GM19240 (cell line): ENCODE measurements around the gene OR1J1.
A peak's percentile ranks its signal among the peaks of the same experiment; 100 is the strongest.

Experiments used
- DNase-seq: peaks from one replicate; pipeline ENCODE4 v3.0.0; 2011; ENCODE audit warnings: low spot score; ENCODE audit not compliant: insufficient read length

The OR1J1 gene, protein sequence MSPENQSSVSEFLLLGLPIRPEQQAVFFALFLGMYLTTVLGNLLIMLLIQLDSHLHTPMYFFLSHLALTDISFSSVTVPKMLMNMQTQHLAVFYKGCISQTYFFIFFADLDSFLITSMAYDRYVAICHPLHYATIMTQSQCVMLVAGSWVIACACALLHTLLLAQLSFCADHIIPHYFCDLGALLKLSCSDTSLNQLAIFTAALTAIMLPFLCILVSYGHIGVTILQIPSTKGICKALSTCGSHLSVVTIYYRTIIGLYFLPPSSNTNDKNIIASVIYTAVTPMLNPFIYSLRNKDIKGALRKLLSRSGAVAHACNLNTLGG

DNA sequence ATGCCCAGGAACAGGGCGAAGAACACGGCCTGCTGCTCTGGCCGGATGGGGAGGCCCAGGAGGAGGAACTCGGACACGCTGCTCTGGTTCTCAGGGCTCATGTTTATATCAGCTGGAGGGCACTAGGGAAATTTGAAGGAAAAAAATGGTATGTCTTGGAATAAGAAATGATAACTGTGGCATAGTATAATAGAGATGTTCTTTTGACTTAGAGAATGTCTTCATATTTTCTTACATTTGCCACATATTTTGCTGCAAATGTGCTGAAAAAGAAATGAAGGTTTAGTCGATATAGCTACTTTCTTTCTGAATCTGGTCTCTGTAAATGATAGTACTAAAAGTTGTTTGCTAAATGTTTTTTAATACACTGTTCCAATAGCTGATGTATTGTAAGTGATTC is at the start of gene OR1J1:
Gene OR1J1, minus strand, starts transcription at position 101 of the 400 bp plus-strand sequence. Its CDS starts 0 bp downstream, at position 101.
- DNase-seq: no peak

DNA sequence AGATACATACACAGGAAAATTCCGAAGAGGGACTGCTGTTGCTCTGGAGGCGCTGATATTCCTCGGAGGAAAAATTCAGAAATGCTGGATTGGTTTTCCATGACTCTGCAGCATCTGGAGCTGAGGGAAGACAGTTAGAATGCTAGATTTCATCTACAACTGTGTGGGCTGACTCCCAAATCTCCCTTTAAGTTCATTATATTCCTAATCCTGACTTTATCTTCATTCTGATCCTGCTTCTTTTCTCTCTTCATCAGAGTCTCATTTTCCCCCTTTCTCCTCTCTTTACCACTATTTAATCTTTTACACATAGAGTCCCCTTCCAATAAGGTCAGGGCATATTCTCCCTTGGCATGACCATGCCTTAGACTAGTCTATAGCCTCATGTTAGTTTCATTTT is 49.5 kb upstream of the OR1J1 start, which contains the start of gene OR1N1:
Gene OR1N1, minus strand, starts transcription at position 101 of the 400 bp plus-strand sequence. Its CDS starts 0 bp downstream, at position 101.
- no peak for DNase-seq

DNA sequence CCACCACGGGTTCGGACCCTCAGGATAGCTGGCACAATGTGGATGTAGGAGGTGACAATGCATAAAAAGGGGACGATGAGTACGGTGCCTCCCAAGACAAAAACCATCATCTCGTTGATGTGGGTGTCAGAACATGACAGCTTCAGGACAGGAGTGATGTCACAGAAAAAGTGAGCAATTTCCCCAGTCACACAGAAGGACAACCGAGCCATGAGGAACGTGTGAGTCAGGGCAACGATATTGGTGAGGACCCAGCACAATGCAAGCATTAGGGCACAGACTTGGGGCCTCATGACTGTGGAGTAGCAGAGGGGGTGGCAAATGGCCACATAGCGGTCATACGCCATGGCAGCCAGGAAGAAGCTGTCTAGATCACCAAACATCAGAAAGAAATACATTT is 48.9 kb upstream of the OR1J1 start:
- DNase-seq: no peak

DNA sequence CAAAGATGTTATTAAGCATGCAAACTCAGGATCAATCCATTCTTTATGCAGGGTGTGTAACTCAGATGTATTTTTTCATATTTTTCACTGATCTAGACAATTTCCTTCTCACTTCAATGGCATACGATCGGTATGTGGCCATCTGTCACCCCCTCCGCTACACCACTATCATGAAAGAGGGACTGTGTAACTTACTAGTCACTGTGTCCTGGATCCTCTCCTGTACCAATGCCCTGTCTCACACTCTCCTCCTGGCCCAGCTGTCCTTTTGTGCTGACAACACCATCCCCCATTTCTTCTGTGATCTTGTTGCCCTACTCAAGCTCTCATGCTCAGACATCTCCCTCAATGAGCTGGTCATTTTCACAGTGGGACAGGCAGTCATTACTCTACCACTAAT is 41.6 kb upstream of the OR1J1 start:
- DNase-seq: no peak

DNA sequence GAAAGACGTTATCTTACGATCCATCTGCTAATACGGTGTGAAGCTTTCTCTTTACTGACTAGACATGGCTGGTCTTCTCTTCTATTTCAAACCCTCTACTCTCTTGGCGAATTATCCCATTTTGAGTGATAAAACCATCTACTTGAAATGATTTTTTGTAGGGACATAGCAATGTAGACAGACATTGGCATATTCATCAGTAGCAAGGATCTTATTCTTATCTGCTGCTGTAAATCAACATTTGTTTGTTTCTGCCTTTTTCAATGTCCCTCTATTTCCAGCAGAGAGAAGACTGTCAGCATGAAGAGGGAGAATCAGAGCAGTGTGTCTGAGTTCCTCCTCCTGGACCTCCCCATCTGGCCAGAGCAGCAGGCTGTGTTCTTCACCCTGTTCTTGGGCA is 41.1 kb upstream of the OR1J1 start, which contains the start of gene OR1J4:
Gene OR1J4, plus strand, starts transcription at position 301 of the 400 bp plus-strand sequence. Its CDS starts 0 bp downstream, at position 301.
- no peak for DNase-seq

DNA sequence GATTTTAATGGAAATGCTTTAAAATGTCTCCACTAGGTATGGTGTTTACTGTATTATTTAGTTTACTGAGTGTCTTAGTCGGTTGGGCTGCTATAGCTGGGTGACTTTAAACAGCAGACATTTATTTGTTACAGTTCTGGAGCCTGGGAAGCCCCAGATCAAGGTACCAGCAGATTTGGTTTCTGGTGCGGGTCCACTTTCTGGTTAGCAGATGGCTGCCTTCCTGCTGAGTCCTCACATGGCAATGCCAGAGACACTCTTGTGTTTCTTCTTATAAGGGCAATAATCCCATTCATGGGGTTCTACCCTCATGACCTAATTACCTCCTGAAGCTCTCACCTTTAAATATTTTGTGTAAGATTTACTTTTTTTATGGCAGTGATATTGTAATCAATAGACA is 40.5 kb upstream of the OR1J1 start:
- no peak for DNase-seq

DNA sequence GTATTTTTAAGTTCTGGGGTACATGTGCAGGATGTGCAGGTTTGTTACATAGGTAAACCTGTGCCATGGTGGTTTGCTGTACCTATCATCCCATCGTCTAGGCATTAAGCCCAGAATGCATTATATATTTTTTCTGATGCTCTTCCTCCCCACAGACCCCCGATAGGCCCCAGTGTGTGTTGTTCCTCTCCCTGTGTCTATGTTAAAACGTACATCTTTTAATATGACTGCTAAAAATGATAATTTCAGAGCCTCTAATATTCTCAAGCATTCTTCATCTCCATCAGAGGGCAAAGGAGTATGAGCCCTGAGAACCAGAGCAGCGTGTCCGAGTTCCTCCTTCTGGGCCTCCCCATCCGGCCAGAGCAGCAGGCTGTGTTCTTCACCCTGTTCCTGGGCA is 32.8 kb upstream of the OR1J1 start, which contains the start of gene OR1J2:
Gene OR1J2, plus strand, starts transcription at position 301 of the 400 bp plus-strand sequence. Its CDS starts 0 bp downstream, at position 301.
- DNase-seq: no peak

DNA sequence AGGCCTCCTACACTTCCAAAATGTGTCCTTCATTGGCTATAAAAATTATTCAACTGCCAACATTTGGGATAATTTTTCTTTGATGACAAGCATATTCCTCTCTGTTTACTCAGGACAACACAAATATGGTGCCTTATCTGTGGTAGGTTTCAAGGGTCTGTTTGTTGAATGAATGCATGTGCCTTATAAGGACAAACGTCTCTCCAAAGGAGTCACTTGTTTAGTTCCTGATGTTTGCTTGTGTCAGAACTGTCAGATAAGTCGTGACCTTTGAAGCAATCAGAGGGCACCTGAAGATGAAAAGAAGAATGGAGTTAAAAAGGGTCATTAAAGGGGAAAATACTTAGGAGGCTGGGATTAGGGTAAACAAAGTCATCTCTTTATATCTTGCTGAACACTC is 29.2 kb upstream of the OR1J1 start:
- no peak for DNase-seq

DNA sequence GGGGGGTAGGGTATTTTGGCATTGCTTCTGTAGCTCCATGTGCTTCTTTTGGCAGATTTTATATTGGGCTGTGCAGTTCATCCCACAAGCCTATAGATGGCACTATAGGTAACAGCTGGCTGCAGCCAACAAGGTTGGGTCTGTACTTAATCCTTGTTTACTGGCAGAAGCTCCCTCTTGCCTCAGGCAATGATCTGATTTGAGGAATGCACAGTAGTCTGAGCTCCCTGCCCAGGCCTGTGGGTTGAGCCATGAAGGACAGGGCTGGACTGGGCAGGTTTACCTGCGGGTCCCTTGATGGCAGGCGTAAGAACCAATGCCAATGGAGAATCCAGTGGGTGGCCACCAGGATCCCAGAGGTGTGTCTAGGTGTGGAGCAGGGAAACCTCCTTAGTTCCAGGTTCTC is 21.2 kb upstream of the OR1J1 start:
- DNase-seq: peak; percentile 8

DNA sequence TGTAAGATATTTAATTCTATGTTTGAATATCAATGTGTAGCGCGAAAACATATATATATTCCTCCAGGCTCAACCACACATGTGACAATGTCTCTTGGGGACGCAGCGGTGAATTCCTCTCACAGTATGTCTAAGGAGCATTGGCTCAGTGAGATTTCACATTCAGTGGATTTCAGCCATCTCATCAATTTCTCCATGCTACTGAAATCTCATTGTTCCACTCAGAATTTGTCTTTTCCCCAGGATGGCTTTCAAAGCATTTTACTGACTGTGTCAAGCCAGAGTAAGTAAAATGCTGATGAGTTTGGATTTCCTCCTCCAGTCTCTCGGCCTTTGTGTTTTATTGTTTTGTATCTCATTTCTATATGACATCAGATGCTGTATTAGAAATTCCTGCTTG is 1.3 kb upstream of the OR1J1 start:
- DNase-seq: no peak

DNA sequence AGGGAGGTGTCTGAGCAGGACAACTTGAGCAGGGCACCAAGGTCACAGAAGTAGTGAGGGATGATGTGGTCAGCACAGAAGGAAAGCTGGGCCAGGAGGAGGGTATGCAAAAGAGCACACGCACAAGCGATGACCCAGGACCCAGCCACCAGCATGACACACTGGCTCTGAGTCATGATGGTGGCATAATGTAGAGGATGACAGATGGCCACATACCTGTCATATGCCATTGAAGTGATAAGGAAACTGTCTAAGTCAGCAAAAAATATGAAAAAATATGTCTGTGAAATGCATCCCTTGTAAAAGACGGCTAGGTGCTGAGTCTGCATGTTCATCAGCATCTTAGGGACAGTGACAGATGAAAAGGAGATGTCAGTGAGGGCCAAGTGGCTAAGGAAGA is 380 bp downstream of the OR1J1 start:
- DNase-seq: no peak

DNA sequence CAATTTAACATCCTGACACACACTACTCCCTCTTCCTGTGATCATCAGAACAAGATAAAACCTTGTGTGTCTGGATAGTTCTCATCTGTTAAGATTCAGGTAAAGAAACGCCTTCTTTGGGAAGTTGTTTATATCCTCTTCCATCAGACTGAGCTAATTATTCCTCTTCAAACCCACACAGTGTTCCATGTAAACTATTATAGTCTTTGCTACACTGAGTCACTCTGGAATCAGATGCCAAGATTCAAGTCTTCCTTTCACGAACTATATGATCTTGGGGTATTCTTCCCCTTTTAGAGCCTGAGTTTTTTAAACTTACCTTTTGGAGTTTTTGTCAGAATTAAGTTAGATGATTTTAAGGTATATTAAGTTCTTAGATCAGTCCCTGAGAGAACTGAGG is 2.0 kb downstream of the OR1J1 start:
- DNase-seq: no peak

DNA sequence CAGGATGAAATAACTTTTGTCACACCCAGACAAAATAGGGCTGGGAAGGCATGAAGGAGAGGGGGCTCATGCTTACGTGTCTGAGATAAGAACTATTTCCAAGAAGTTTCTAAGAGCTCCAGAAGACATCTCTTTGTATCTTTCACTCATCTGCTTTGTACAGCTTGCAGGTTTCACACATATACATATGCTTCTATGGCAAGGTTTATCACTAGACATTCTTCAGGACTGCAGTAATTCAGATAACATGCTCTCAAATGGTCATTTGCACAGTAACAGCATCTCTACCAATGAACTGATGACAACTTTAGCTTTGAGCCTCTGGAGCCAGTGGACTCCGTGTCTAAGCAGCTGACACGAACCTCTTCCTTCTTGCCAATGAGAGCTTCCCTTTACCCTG is 3.2 kb downstream of the OR1J1 start:
- no peak for DNase-seq

DNA sequence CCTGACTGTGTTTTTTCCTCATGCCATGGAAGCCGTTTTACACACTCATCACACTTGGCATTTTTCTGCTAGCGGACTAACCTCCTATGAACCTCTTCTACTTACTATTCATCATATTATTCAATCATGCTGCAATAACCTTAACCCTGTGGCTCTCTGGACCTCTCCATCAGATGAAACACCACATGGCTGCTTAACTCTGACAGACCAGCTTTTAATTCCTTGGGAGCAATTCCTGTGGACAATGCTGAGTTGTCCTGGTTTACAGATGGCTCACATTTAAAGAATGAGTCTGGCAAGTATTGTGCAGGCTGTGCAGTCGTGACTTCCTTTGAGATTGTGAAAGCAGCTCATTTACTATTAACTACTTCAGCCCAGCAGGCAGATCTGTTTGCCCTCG is 9.0 kb downstream of the OR1J1 start:
- no peak for DNase-seq

DNA sequence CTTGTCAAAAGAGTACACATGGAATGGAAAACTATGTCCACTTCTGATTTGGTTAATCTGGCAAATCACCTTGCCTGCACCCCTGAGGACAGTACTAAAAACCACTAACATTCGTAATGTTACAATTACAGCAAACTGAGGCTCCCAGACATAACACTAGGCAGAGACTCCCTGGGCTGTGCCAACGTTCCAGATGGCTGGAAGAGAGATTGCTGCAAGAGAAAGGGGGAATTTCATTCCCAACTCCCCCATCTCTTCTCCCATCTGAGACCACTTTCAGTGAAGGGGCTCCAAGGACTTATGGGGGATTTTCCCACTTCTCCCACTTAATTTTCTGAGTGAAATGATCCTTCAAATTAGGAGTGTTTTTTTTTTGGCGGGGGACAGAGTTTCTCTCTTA is 11.3 kb downstream of the OR1J1 start:
- DNase-seq: no peak

DNA sequence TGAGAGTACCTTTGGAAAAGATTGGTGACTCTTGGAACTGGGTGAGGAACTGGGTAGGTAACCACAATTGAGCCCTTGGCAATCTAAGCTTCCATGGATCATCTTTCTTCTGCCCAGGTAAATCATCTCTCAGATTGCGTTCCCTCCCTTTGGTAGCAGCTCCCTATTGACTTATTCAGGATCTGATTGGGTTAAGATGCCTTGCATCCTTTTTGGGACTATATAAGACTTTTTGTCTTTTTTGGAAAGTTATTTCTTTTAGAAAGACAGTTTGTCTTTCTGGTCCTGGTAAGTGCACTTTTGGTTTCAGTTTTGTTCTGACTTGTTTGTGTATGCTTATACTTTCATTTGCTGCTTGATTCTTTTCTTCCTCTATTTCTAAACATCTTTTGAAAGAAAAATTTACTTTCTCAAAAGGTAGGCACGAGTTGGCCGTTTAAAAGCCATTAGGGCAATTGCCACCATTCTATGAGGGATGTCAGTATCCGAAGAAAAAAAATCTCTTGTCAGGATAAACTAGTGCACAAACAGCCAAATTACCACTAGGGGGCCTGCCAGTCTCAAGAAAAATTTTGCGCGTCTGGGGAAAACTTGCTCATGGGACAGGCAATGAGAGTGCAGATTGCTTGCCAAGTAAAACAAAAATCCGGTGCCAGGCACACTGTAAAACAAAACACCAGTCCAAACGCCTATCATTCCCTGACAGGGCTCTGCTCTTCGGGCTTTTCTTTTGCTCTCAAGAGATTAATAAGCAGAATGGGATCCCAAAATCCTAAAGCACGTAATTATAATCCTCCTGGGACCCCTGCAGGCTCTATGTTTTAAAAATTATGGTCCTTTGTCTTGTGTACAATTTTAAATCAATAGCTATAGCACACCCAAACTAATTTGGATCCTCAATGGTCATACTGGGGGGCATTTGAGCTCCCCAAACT is 12.8 kb downstream of the OR1J1 start:
- DNase-seq: peak; percentile 37

DNA sequence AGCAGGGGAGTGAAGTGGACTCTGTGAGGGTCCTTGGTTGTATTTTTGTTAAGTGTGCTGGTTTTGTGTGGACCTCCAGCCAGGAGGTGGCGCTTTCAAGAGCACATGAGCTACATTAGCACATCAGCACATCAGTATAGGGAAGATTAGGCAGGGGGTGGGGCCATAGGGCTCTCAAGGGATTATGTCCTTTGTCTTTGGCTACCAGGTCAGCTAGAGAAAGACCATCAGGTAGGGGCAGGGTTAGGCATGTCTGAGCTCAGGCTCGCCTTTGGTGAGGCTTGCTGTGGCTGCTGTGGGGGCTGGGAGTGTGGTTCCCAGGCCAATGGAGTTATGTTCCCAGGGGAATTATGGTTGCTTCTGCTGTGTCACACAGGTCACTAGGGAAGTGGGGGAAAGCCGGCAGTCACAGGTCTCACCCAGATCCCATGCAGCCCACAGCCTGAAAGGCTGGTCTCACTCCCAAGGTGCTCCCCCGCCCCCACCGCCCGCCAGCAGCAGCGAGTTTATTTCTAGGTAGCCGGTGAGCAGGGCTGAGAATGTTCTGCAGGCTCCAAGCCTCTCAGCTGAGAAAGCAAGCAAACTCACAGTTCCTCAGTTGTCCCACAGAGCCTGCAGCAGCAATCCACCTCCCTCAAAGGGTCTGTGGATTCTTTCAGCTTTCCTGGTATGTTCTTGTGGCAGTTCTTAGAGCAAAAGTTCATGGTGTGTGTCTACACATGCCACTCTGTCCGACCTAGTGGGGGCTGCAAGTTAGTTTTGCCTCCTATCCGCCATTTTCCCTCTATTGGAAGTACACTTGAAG is 13.7 kb downstream of the OR1J1 start:
- DNase-seq: no peak

DNA sequence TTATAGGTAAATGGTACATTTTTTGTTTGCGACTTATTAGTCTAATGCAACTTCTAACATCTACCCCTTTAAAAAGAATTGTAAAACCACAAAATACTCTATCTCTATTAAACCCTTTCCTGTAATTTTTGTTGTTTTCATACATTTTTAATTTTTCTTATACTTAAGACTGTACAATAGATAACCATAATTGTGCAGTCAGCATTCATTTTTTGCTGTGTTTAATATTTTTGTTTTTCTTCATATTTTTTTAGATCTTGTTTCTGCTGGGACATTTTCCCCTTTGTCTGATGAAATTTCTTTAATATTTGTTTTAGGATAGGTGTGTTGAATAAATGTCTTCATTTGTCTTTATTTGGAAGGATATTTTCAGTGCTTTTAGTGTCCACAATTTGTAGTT is 19.9 kb downstream of the OR1J1 start:
- DNase-seq: no peak

DNA sequence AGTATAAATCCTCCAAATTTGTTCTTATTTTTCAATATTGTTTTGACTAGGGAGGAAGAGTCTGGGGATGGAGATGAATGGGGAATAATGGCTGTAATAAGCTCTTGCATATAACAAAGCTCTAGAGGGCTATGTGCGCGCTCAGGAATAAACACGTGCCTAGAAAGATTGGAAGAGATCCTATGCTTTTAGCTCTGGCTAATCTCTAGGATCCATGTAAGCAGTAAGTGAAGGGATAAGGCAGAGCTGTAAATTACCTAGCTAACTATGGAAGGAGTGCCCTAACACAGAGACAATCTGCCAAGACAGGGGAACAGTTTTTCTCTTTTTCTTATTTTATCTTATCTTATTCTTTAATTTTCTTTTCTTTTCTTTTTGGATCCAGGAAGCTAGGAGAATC is 21.6 kb downstream of the OR1J1 start:
- no peak for DNase-seq

DNA sequence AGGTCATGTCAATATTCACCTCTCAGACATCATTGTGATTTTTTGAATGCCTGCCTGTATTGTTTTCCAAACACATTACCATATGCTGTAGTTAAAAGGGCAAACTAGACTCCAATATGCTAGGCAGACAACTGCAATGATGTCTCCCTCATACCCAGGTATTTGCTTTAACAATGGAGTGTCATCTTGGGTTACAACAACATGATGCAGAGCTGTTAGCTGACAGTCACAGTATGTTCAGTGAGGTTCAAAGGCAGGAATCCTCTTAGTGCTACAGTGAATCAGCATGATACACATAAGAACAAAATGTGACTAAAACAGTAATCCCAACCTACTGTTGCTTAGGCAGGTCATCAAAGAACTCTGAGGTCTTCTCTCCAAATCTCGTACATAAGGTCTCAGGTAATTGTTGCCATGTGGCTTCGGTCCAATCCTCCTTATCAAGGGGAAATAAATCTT is 24.0 kb downstream of the OR1J1 start:
- no peak for DNase-seq

DNA sequence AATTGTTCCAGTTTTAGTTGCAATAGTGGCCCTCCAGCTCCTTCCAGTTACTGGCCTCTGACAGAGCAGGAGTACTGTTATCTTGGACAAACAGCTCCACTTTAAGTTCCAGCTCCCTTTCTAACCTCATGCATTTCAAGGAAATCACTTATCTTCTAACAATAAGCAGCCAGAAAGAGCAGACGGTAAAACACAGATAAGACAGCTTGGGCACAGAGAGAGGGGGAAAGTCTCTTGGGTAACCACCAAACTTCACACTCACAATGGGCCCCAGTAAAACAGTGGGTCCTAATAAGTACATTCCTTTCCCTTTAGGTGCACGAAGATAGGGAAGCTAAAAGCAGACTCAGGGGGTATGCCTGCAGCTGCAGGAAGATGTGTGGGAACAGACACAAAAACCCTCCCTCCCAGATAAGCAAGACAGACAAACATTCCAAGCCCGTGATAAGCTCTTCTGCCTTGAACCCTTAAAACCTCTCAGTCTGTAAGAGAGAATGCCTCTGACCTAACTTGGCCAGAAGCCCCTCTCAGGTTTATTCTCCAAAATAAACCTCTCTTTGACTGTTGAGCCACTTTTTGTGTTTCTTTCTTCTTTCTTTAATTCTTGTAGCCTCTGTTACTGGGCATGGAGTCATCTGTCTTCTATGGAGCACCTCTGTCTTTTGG is 30.8 kb downstream of the OR1J1 start:
- DNase-seq: no peak
